IgD-negative memory B cell (primary cell): ENCODE measurements around the gene TUBGCP2. TPM values are rescaled to one million over a fixed set of nuclear protein-coding genes. Genes with fewer than 3 reads are reported as not detected.

Source experiments
- H3K27ac Mint-ChIP-seq, 3 donors: one replicate each; pipeline ENCODE4 v1.8.0; 2020 to 2022; ENCODE audit warnings: mild to moderate bottlenecking in 3 of 3, mixed read lengths in 3 of 3, moderate library complexity in 1 of 3
- H3K27me3 Mint-ChIP-seq: one replicate; pipeline ENCODE4 v1.8.0; 2021; ENCODE audit warnings: mixed read lengths
- H3K36me3 Mint-ChIP-seq: one replicate; pipeline ENCODE4 v1.8.0; 2020; ENCODE audit warnings: mild to moderate bottlenecking, mixed read lengths
- H3K4me1 Mint-ChIP-seq, 3 donors: one replicate each; pipeline ENCODE4 v1.8.0; 2020 to 2022; ENCODE audit warnings: mixed read lengths in 3 of 3, mild to moderate bottlenecking in 1 of 3
- H3K4me3 Mint-ChIP-seq, 4 donors: one replicate each; pipeline ENCODE4 v1.8.0; 2020 to 2022; ENCODE audit warnings: mild to moderate bottlenecking in 4 of 4, mixed read lengths in 4 of 4, moderate library complexity in 3 of 4
- H3K9me3 Mint-ChIP-seq, 3 donors: one replicate each; pipeline ENCODE4 v1.8.0; 2020 to 2021; ENCODE audit warnings: mixed read lengths in 3 of 3, mild to moderate bottlenecking in 1 of 3
- polyA plus RNA-seq: library from polyadenylated mRNA; unstranded; fragments of 300-500 nt; fragmentation: Illumina TruSeq; gene quantifications from one replicate; pipeline ENCODE4 v1.2.3, GENCODE V29; 2021

Gene TUBGCP2
- polyA plus RNA-seq, 1 donor from 2014 or later, result 32.1 TPM

- peaks cover 2% of the 10 kb centered on the region for H3K36me3 Mint-ChIP-seq
- no peaks in the 10 kb centered on the region for H3K27me3 Mint-ChIP-seq
- H3K27ac Mint-ChIP-seq, result peak overlapping the region; percentile 78 to 95 (median 92)
- H3K4me3 Mint-ChIP-seq, result peak overlapping the region; percentile 86 to 97 (median 86)
- H3K4me1 Mint-ChIP-seq, result peaks cover 21 to 26% (median 22%) of the 10 kb centered on the region in 3 donors
- no peaks in the 10 kb centered on the region for H3K9me3 Mint-ChIP-seq
Observed at GRCh38 chr10:133309100-133309719, 538 bp upstream of the TUBGCP2 start.

- H3K4me3 Mint-ChIP-seq, result peak overlapping the region; percentile 91 to 99 (median 97)
- no peaks in the 10 kb centered on the region for H3K9me3 Mint-ChIP-seq
Observed at GRCh38 chr10:133307776-133308420, 774 bp downstream of the TUBGCP2 start.

GRCh38 chr10:133306941-133307379 lies 1.7 kb downstream of the TUBGCP2 start:
- H3K27me3 Mint-ChIP-seq, result no peaks in the 10 kb centered on the region
- H3K4me1 Mint-ChIP-seq, result peaks cover 19 to 24% (median 24%) of the 10 kb centered on the region in 3 donors
- H3K36me3 Mint-ChIP-seq, result peaks cover 2% of the 10 kb centered on the region
- peak overlapping the region; percentile 73 to 99 (median 97) for H3K27ac Mint-ChIP-seq
- H3K4me3 Mint-ChIP-seq, result peak overlapping the region in 3 of 4 donors; percentile 44 to 76 (median 71)
- H3K9me3 Mint-ChIP-seq, result no peaks in the 10 kb centered on the region

More at GRCh38 chr10:133307776-133308420, 774 bp downstream of the TUBGCP2 start:
- Mint-ChIP-seq H3K36me3 (peaks cover 2% of the 10 kb centered on the region), H3K4me1 (peaks cover 20 to 24% (median 24%) of the 10 kb centered on the region in 3 donors), H3K27ac (peak overlapping the region; percentile 97 to 100 (median 99)), H3K27me3 (no peaks in the 10 kb centered on the region)

GRCh38 chr10:133306097-133306476 lies 2.6 kb downstream of the TUBGCP2 start:
- H3K4me1 Mint-ChIP-seq, result peaks cover 19 to 24% (median 24%) of the 10 kb centered on the region in 3 donors
- no peaks in the 10 kb centered on the region for H3K9me3 Mint-ChIP-seq
- no peaks in the 10 kb centered on the region for H3K27me3 Mint-ChIP-seq
- peak overlapping the region; percentile 88 to 97 (median 91) for H3K27ac Mint-ChIP-seq
- H3K36me3 Mint-ChIP-seq, result peaks cover 2% of the 10 kb centered on the region
- peak overlapping the region in 3 of 4 donors; percentile 37 to 90 (median 84) for H3K4me3 Mint-ChIP-seq

- Mint-ChIP-seq H3K4me1 (peaks cover 19 to 24% (median 23%) of the 10 kb centered on the region in 3 donors), H3K4me3 (no peak overlapping the region), H3K27me3 (no peaks in the 10 kb centered on the region), H3K36me3 (peaks cover 4% of the 10 kb centered on the region), H3K9me3 (no peaks in the 10 kb centered on the region), H3K27ac (no peak overlapping the region)
Observed at GRCh38 chr10:133303206-133303605, 5.5 kb downstream of the TUBGCP2 start.

GRCh38 chr10:133302230-133302629 lies 6.4 kb downstream of the TUBGCP2 start:
- Mint-ChIP-seq H3K4me1 (peaks cover 13 to 18% (median 15%) of the 10 kb centered on the region in 3 donors), H3K27me3 (no peaks in the 10 kb centered on the region), H3K9me3 (no peaks in the 10 kb centered on the region), H3K27ac (no peak overlapping the region), H3K4me3 (no peak overlapping the region), H3K36me3 (peaks cover 9% of the 10 kb centered on the region)

GRCh38 chr10:133299738-133300137 lies 8.9 kb downstream of the TUBGCP2 start:
- H3K27me3 Mint-ChIP-seq, result no peaks in the 10 kb centered on the region
- peaks cover 0 to 4% (median 1%) of the 10 kb centered on the region in 3 donors for H3K4me1 Mint-ChIP-seq
- H3K4me3 Mint-ChIP-seq, result no peak overlapping the region
- H3K27ac Mint-ChIP-seq, result no peak overlapping the region
- H3K36me3 Mint-ChIP-seq, result peaks cover 11% of the 10 kb centered on the region
- H3K9me3 Mint-ChIP-seq, result no peaks in the 10 kb centered on the region

GRCh38 chr10:133299224-133299623 lies 9.4 kb downstream of the TUBGCP2 start:
- H3K36me3 Mint-ChIP-seq, result peaks cover 10% of the 10 kb centered on the region

GRCh38 chr10:133298466-133298865 lies 10.2 kb downstream of the TUBGCP2 start:
- H3K9me3 Mint-ChIP-seq, result no peaks in the 10 kb centered on the region
- H3K4me1 Mint-ChIP-seq, result no peaks in the 10 kb centered on the region
- H3K27me3 Mint-ChIP-seq, result no peaks in the 10 kb centered on the region
- peaks cover 10% of the 10 kb centered on the region for H3K36me3 Mint-ChIP-seq
- H3K4me3 Mint-ChIP-seq, result no peak overlapping the region
- H3K27ac Mint-ChIP-seq, result no peak overlapping the region

More at GRCh38 chr10:133299224-133299623, 9.4 kb downstream of the TUBGCP2 start:
- Mint-ChIP-seq H3K4me1 (peaks cover 0 to 2% (median 0%) of the 10 kb centered on the region in 3 donors), H3K4me3 (no peak overlapping the region), H3K27me3 (no peaks in the 10 kb centered on the region), H3K27ac (no peak overlapping the region), H3K9me3 (no peaks in the 10 kb centered on the region)

GRCh38 chr10:133297504-133297903 lies 11.2 kb downstream of the TUBGCP2 start:
- Mint-ChIP-seq H3K27me3 (no peaks in the 10 kb centered on the region), H3K36me3 (peaks cover 10% of the 10 kb centered on the region), H3K9me3 (no peaks in the 10 kb centered on the region), H3K27ac (peak overlapping the region in 1 of 3 donors; percentile 10), H3K4me3 (no peak overlapping the region), H3K4me1 (no peaks in the 10 kb centered on the region)

GRCh38 chr10:133295426-133296320 lies 13.0 kb downstream of the TUBGCP2 start:
- H3K9me3 Mint-ChIP-seq, result no peaks in the 10 kb centered on the region
- H3K27ac Mint-ChIP-seq, result no peak overlapping the region
- no peaks in the 10 kb centered on the region for H3K27me3 Mint-ChIP-seq
- H3K36me3 Mint-ChIP-seq, result peaks cover 10% of the 10 kb centered on the region
- no peaks in the 10 kb centered on the region for H3K4me1 Mint-ChIP-seq
- no peak overlapping the region for H3K4me3 Mint-ChIP-seq

GRCh38 chr10:133294189-133294588 lies 14.5 kb downstream of the TUBGCP2 start:
- H3K4me1 Mint-ChIP-seq, result no peaks in the 10 kb centered on the region
- H3K36me3 Mint-ChIP-seq, result peaks cover 8% of the 10 kb centered on the region

GRCh38 chr10:133293810-133294119 lies 14.9 kb downstream of the TUBGCP2 start:
- Mint-ChIP-seq H3K27ac (peak overlapping the region in 1 of 3 donors; percentile 9), H3K27me3 (no peaks in the 10 kb centered on the region), H3K4me3 (peak overlapping the region in 1 of 4 donors; percentile 23), H3K4me1 (no peaks in the 10 kb centered on the region), H3K9me3 (no peaks in the 10 kb centered on the region), H3K36me3 (peaks cover 9% of the 10 kb centered on the region)

More at GRCh38 chr10:133294189-133294588, 14.5 kb downstream of the TUBGCP2 start:
- Mint-ChIP-seq H3K4me3 (peak overlapping the region in 1 of 4 donors; percentile 23), H3K27ac (peak overlapping the region in 2 of 3 donors; percentile 9 to 67), H3K9me3 (no peaks in the 10 kb centered on the region), H3K27me3 (no peaks in the 10 kb centered on the region)

- Mint-ChIP-seq H3K4me3 (no peak overlapping the region), H3K36me3 (peaks cover 9% of the 10 kb centered on the region), H3K4me1 (no peaks in the 10 kb centered on the region), H3K27me3 (no peaks in the 10 kb centered on the region), H3K27ac (peak overlapping the region in 1 of 3 donors; percentile 9), H3K9me3 (no peaks in the 10 kb centered on the region)
Observed at GRCh38 chr10:133292919-133293809, 15.5 kb downstream of the TUBGCP2 start.
